Activated CD4-positive, alpha-beta T cell treated with anti-CD3 and anti-CD28 coated beads, Interleukin-2, amount 50 U/mL, for 1 hour (primary cell): ENCODE measurements around the gene LSMEM2.
"Not testable (repeated sequence)": the region's sequence is repeated elsewhere in the genome, so short reads cannot be mapped to it uniquely, and the experiment has no call there.

ENCODE experiments used
- DNase-seq: peaks from one replicate; pipeline ENCODE4 v3.0.0-alpha.2; 2020

LSMEM2 gene

DNA sequence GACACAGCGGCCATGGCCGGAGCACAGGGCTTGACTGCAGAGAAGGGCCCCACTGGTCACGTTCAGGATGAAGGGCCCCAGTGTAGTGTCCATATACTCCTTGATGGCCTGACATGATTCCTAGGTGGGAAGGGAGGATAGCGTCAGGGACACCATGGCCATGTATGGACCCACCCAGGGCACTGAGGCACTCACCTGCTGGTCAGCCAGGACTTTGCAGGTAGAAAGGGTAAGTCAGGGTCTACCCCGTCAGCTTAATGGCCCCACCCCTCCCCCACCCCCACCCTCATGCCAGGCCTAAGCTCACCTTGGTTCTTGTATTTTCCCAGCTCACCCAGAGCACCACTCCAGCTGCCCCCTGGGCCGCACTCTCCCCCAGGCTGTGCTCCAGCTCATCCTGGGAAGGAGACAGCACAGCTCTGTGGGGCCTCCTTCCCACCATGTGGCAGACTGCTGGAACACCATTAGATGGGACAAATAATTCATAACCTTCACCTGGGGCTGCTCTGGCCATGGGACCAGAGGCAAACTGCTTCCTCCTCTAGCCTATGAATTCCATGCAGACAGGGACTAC is 21.9 kb downstream of the LSMEM2 start:
- DNase-seq: no peak

- no peak for DNase-seq
These were observed 23.5 kb downstream of the LSMEM2 start for GRCh38 chr3:50302095-50303012.

- DNase-seq: no peak
These were observed 24.3 kb downstream of the LSMEM2 start, which contains the start of gene HYAL1 for GRCh38 chr3:50303013-50303815. Gene HYAL1, minus strand, starts transcription at chr3:50303574. Its CDS starts 618 bp downstream, at chr3:50302956.

- no peak for DNase-seq
These were observed 25.7 kb downstream of the LSMEM2 start for GRCh38 chr3:50304601-50305000.

DNA sequence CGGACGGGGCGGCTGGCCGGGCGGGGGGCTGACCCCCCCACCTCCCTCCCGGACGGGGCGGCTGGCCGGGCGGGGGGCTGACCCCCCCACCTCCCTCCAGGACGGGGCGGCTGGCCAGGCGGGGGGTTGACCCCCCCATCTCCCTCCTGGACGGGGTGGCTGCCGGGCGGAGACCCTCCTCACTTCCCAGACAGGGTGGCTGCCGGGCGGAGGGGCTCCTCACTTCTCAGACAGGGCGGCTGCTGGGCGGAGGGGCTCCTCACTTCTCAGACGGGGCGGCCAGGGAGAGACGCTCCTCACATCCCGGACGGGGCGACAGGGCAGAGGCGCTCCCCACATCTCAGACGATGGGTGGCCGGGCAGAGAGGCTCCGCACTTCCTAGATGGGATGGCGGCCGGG is 33.2 kb downstream of the LSMEM2 start:
- DNase-seq: not testable (repeated sequence)

GRCh38 chr3:50314342-50314741 is 35.5 kb downstream of the LSMEM2 start:
- DNase-seq: no peak

DNA sequence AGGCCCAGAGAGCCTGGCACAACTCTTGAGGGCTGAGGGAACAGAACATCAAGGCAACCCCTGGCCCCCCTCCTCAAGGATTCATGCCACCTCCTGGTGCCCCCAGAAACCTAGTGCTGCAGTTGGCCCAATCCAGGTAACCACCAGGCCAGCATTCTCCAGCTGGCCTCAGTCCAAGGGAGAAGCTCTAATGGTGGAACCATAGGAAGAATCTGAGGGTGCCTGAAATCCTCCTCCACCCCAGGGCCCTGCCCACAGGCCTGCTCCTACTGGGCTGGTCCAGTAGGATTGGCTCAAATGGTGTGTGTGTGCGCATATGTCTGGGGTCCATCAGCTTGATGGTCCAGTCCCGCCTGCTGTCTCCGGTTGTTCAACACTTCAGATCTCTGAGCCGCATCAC is 35.9 kb downstream of the LSMEM2 start:
- DNase-seq: no peak

GRCh38 chr3:50316657-50317242 is 37.9 kb downstream of the LSMEM2 start:
- peak; percentile 73 for DNase-seq

DNA sequence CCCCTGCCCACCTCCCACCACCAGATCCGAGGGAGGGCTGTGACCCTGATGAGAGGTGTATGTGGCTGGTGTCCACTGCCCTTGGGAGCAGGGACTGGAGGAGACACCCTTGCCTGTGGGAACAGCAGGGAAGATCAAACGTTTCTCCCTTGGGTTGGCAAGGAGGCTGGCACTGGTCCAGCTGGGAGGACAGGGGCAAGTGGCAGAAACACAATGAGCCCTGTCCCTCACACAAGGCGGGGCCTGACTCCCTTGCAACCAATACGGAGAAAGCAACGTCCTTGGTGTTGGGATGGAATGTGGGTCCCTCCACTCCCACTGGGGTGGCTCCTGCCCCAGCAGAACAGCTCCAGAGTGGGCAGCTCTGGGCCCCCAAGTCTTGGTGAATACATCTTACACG is 38.4 kb downstream of the LSMEM2 start:
- DNase-seq: no peak

DNA sequence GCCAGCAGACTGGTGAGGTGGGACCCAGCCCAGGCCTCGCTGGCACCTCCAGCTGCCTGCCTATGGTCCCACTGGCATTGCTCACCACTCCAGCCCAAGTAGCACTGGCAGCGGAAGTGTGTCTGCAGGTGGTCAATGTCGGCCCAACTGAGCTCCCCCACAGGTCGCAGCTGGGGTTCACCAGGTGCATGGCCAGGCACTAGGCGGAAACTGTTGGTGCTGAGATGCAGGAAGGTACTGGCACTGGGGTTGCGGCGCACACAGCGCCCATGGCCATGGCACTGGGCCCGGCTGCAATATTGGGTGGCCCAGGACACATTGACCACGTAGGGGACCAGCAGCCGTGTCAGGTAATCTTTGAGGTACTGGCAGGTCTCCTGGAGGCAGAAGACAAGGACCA is 39.3 kb downstream of the LSMEM2 start:
- no peak for DNase-seq

GRCh38 chr3:50318615-50319014 is 39.7 kb downstream of the LSMEM2 start:
- no peak for DNase-seq

- DNase-seq: no peak
These were observed 40.5 kb downstream of the LSMEM2 start for GRCh38 chr3:50319181-50319893.

DNA sequence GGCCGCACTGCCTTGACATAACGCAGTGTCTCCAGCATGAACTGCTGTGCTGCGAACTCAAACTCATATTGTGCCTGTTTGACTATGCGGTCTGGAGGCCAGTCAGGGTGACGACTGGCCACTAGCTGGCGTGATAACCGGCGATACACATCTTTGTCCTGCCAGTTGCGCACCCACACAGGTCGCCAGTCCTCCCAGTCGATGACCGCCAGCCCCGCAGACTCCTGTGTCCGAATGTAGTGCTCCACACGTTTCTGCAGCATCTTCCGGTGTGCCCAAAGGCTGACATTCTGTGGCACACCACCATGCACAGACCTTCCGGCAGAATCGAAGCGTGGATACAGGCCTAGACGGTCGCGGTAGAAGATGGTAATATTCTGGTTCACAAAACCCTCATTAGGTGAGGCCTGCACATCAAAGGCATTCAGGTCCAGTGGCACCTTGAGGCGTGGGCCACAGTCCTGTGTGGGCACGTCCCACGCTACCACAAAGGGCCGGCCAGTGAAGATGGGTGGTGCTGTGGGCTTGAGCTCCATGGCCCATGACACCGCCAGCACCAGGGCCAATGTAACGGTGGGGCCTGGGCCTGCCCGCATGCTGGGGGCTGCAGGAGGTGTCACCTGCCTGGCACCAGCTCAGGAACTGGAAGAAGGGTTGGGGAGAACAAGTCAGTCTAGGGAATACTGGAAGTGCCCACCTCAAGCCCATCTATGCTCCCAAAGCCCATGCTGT is 41.2 kb downstream of the LSMEM2 start:
- no peak for DNase-seq

DNA sequence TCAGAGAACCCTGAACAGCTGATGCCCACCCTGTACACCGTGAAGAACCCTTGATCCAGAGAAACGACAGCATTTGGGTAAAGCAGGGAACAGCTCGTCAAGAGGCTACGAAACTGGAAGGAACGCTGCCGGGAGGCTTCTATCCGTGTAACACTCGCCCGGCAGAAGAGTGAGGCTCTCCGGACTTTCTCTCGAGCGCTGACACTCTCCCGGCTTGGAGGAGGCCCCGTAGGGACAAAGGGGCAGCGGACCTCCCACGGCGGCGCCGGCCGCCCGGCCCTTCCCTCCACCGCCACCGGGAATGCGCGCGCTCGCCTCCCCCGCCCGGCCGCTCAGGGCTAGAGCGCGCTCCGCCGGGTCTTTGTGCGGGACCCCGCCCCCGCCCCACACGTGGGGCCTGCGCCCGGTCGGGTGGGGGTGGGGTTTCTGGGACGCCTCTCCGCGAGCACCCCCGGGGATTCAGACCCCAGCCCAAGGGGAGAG is 42.0 kb downstream of the LSMEM2 start:
- no peak for DNase-seq

- DNase-seq: peak; percentile 78
These were observed 42.6 kb downstream of the LSMEM2 start for GRCh38 chr3:50321336-50322114.

- DNase-seq: no peak
These were observed 43.2 kb downstream of the LSMEM2 start for GRCh38 chr3:50322115-50322385.

DNA sequence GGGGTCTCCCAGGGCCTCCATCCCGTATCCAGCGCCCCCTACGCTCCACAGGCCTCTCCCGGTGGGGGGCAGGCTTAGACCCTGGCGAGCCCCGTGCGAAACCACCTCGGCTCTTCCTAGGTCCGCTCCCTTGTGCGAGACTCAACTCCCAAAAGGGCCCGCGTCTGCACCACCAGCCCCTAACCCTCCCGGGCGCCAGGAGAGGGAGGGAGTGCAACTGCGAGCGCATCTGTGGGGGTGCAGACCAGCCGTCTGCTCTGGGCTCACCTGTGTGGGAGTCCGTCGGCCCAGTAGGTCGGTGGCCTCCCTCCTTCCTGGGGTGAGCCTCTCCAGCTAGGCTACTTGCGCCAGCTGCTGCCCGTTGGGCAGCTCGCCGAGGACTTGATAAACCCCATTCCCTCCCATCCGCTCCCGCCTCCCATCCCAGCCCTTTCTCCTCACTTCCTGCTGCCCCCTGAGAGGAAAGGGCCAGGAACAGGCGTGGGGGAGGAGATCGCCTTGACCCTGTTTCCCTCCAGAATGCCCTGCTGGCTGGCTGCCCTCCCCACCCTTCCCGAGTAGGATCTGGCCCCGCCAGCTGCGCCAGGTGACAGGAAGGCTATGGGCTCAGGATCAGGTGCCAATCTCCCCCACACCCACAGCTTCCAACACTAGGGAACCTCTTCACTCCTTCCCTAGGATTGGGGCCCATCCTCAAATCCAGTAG is 43.7 kb downstream of the LSMEM2 start, which contains the start of gene HYAL2:
TSS of gene HYAL2 (minus strand) at position 360 of the 706 bp plus-strand sequence. CDS start 2,256 bp downstream, outside the sequence.
- no peak for DNase-seq

GRCh38 chr3:50323092-50323600 is 44.3 kb downstream of the LSMEM2 start:
- no peak for DNase-seq

GRCh38 chr3:50323614-50324199 is 44.8 kb downstream of the LSMEM2 start:
- no peak for DNase-seq
